ENCODE measurements around the gene OR51S1. TPM values are rescaled to one million over a fixed set of nuclear protein-coding genes. Genes with fewer than 3 reads are reported as not detected.
"Not testable (repeated sequence)": the region's sequence is repeated elsewhere in the genome, so short reads cannot be mapped to it uniquely, and the experiment has no call there.

OR51S1 gene
- total and polyA plus RNA-seq, 3 donors from 2014 or later: 0.31 TPM; not detected in 2

DNA sequence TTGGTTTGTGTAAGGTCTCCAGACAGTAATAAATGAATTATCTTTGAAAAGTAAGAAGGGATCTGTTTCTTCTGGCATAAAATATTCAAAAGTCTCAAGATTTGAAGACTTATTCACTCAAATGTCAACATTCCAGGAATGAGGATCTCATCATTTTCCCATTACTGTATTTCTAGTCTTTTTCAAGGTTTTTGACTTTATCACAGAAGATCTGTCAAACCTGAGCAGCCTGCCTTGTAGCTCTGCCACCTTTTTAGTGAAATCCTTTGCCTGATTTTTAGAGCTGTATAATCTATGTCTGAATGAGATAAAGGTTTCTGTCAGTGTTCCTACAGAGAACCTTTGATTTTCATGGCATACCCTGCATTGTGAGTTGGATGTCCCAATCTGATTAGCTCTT, 23.9 kb downstream of the OR51S1 start:
- H3K27ac ChIP-seq: no peak overlapping the region
- no peak overlapping the region for H3K4me3 ChIP-seq
- no peaks in the 10 kb centered on the region for H3K9me3 ChIP-seq
- no peaks in the 10 kb centered on the region for H3K4me1 ChIP-seq
- intact Hi-C loops (cut with DNase I; ENCODE audit: low total_unique reads): loop anchor here (5.0 kb wide), 1 partner anchor 188 kb away; the partner anchor contains the start of gene OR51D1
- no peaks in the 10 kb centered on the region for H3K27me3 ChIP-seq
- no peaks in the 10 kb centered on the region for H3K36me3 ChIP-seq (ENCODE audit: low read depth, missing control alignments)
- no peak for DNase-seq
- TF ChIP-seq, protein P1, sequence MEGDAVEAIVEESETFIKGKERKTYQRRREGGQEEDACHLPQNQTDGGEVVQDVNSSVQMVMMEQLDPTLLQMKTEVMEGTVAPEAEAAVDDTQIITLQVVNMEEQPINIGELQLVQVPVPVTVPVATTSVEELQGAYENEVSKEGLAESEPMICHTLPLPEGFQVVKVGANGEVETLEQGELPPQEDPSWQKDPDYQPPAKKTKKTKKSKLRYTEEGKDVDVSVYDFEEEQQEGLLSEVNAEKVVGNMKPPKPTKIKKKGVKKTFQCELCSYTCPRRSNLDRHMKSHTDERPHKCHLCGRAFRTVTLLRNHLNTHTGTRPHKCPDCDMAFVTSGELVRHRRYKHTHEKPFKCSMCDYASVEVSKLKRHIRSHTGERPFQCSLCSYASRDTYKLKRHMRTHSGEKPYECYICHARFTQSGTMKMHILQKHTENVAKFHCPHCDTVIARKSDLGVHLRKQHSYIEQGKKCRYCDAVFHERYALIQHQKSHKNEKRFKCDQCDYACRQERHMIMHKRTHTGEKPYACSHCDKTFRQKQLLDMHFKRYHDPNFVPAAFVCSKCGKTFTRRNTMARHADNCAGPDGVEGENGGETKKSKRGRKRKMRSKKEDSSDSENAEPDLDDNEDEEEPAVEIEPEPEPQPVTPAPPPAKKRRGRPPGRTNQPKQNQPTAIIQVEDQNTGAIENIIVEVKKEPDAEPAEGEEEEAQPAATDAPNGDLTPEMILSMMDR (IDR thresholded peaks at IDR 0.05): no peak
- TF ChIP-seq POLR2A (IDR thresholded peaks at IDR 0.05): no peak

DNA sequence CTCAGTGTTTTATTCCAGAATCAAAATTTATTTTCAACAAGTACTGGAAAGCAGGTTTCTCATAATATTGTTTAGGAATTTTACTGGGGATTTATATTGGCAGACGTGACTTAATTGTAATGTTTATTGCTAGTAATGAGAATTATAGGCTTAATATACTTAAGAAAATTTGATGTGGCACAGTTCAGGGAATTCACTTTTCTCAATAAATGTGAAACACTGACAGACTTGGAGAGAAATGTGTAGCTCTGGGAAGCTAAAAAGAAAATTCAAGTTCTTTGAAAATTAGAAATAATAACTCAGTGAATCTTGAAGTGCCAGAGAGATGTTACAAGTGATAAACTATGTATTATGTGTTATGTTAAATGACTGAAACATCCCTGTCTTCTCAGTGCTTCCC, 28.0 kb downstream of the OR51S1 start, which contains the start of gene OR51F2:
TSS of gene OR51F2 (plus strand) at position 301 of the 400 bp plus-strand sequence. CDS start 101 bp downstream, outside the sequence.
- no peak within 1 kb of the TSS for H3K27ac ChIP-seq
- TF ChIP-seq, protein P1 (IDR thresholded peaks at IDR 0.05): no peak
- TF ChIP-seq POLR2A (IDR thresholded peaks at IDR 0.05): no peak
- WGBS, 2 donors: 88 to 91% methylated on average over 1 of the region's 1 CpG
- no peaks in the 10 kb centered on the region for H3K36me3 ChIP-seq (ENCODE audit: low read depth, missing control alignments)
- no peak within 1 kb of the TSS for H3K4me3 ChIP-seq
- H3K9me3 ChIP-seq: no peaks in the 10 kb centered on the region
- intact Hi-C loops (cut with DNase I; ENCODE audit: low total_unique reads): no loop called here
- H3K4me1 ChIP-seq: no peaks in the 10 kb centered on the region
- no peaks in the 10 kb centered on the region for H3K27me3 ChIP-seq
- no peak for DNase-seq

DNA sequence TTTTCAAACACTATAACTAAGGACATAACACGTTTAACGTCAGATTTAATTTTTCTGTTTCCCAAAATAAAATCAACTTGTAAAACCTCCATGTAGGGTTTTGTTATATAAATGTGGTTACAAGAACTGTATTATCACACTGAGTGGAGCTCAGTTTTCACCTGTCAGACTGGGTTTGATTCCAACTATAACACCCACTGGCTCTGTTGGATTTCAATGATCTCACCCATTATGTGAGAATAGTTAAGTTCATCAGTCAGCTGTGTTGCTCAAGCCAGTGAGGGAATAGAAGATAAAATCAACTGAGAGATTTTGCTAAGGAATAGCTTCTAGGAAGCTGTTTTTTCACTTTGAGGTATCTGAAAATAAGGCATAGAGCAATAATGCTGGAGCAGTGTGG, 39.8 kb downstream of the OR51S1 start:
- WGBS, 2 donors: 85 to 87% methylated on average over 2 of the region's 2 CpGs

DNA sequence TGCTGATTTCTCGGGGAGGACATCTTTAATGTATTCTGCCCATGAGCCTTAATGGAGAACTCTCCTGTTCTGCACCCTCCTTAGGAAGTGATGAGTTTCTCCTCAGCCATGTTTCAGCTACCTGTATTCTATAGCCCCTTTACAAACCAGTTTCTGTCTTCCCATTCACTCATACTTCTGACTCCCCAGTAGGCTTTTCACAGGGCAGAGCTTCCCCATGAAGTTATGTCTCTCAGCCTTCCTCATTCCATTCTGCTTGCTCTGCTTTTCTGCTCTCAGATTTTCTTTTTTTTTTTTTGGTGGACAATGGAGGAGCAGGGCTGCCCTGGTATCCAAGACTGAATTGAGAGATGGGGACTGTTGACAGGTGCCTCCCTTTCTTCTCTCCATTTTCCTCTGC, 40.5 kb downstream of the OR51S1 start:
- Histone ChIP-seq H3K36me3 (ENCODE audit: low read depth, missing control alignments) (no peaks in the 10 kb centered on the region), H3K4me3 (no peak overlapping the region), H3K27me3 (no peaks in the 10 kb centered on the region), H3K4me1 (no peaks in the 10 kb centered on the region), H3K9me3 (no peaks in the 10 kb centered on the region), H3K27ac (no peak overlapping the region)
- intact Hi-C loops (cut with DNase I; ENCODE audit: low total_unique reads): no loop called here
- no peak for DNase-seq
- WGBS, 2 donors: 90 to 95% methylated on average over 1 of the region's 1 CpG
- TF ChIP-seq, protein P1 (IDR thresholded peaks at IDR 0.05): no peak
- TF ChIP-seq POLR2A (IDR thresholded peaks at IDR 0.05): no peak

More for the DNA sequence above, 39.8 kb downstream of the OR51S1 start:
- intact Hi-C loops (cut with DNase I; ENCODE audit: low total_unique reads): no loop called here
- Histone ChIP-seq H3K4me3 (no peak overlapping the region), H3K9me3 (no peaks in the 10 kb centered on the region), H3K4me1 (no peaks in the 10 kb centered on the region), H3K36me3 (ENCODE audit: low read depth, missing control alignments) (no peaks in the 10 kb centered on the region), H3K27me3 (no peaks in the 10 kb centered on the region), H3K27ac (no peak overlapping the region)
- TF ChIP-seq POLR2A (IDR thresholded peaks at IDR 0.05): no peak
- TF ChIP-seq, protein P1 (IDR thresholded peaks at IDR 0.05): no peak
- DNase-seq: no peak

DNA sequence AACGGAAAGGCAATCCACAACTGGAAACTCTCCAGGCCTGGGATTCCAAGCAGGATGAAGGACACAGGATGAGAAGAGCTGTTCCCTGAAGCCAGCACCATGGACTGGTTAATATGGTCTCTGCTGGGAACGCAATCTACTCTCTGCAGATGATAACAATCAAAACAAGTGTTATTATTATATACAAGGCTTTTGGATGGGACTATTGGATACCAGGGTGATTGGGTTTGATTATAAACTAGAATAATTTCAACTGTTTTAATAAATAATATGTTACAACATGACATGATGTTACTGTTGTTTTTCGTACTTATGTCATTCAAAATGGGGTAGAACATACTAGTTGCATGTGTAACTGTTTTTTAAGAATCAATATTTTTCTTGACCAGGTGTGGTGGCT, 44.7 kb downstream of the OR51S1 start, which contains the start of gene OR52R1:
TSS of gene OR52R1 (minus strand) at position 101 of the 400 bp plus-strand sequence. CDS start at position 101, 0 bp downstream.
- DNase-seq: no peak
- H3K4me1 ChIP-seq: no peaks in the 10 kb centered on the region
- H3K27ac ChIP-seq: no peak within 1 kb of the TSS
- no peaks in the 10 kb centered on the region for H3K9me3 ChIP-seq
- intact Hi-C loops (cut with DNase I; ENCODE audit: low total_unique reads): no loop called here
- no peak within 1 kb of the TSS for H3K4me3 ChIP-seq
- H3K27me3 ChIP-seq: no peaks in the 10 kb centered on the region
- 81 to 91% methylated on average over 3 of the region's 3 CpGs for WGBS, 2 donors
- no peaks in the 10 kb centered on the region for H3K36me3 ChIP-seq (ENCODE audit: low read depth, missing control alignments)
- TF ChIP-seq, protein P1 (IDR thresholded peaks at IDR 0.05): no peak
- TF ChIP-seq POLR2A (IDR thresholded peaks at IDR 0.05): no peak

DNA sequence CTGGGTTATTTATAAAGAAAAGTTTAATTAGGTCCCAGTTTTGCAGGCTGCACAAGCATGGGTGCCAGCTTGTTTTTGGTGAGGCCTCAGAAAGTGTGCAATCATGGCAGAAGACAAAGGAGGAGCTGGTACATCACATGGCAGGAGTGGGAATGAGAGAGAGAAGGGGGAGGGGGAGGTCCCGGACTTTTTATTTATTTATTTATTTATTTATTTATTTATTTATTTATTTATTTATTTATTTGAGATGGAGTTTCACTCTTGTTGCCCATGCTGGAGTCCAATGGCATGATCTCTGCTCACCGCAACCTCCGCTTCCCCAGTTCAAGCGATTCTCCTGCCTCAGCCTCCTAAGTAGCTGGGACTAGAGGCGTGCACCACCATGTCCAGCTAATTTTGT, 47.7 kb downstream of the OR51S1 start:
- H3K9me3 ChIP-seq; H3K36me3 ChIP-seq (ENCODE audit: low read depth, missing control alignments); H3K27ac ChIP-seq; intact Hi-C loops (cut with DNase I; ENCODE audit: low total_unique reads); H3K4me1 ChIP-seq; H3K27me3 ChIP-seq; DNase-seq; H3K4me3 ChIP-seq: not testable (repeated sequence)
- WGBS, 2 donors: 95 to 98% methylated on average over 5 of the region's 5 CpGs

Data from testis (tissue), 3 donors.